ENCODE results near the gene NCEH1.

Gene NCEH1

DNA sequence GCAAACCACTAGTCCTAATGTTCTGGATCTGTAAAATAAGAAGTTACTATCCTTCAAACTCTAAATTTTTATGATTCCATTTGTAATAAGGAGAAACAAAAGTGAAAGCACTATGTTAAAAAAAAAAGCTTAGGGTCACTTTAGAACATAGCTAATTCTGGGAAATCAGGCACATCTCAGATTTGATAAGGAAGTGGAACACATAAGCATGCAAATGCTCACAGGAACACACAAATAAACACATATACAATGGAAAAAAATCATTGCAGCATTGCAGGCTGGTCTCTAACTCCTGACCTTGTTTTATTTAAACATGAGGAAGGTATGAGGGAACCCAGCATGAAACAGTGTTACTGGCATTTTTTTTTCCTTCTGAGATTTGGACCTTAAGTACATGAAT is 124.4 kb downstream of the NCEH1 start:
- no peaks in the 10 kb centered on the region for H3K36me3 ChIP-seq (ENCODE audit: insufficient read depth, low read length)
- H3K9ac ChIP-seq (ENCODE audit: low read depth, low read length, poor library complexity, severe bottlenecking): no peak overlapping the region

GRCh38 chr3:172585954-172586353 is 124.9 kb downstream of the NCEH1 start:
- no peaks in the 10 kb centered on the region for H3K36me3 ChIP-seq (ENCODE audit: insufficient read depth, low read length)
- peaks cover 6% of the 10 kb centered on the region for H3K4me1 ChIP-seq (ENCODE audit: insufficient read depth, low read length, poor library complexity, severe bottlenecking)
- H3K9ac ChIP-seq (ENCODE audit: low read depth, low read length, poor library complexity, severe bottlenecking): no peak overlapping the region
- H3K27me3 ChIP-seq (ENCODE audit: insufficient read depth, low read length, poor library complexity, severe bottlenecking): no peaks in the 10 kb centered on the region
- peak overlapping the region; percentile 27 for H3K4me2 ChIP-seq (ENCODE audit: low read depth, low read length, poor library complexity, severe bottlenecking)
- H3K9me3 ChIP-seq (ENCODE audit: insufficient read depth, low read depth, low read length): peaks cover 5% of the 10 kb centered on the region; the same call in 1 of the 2 replicates
- no peaks in the 10 kb centered on the region for H3F3A ChIP-seq (ENCODE audit: low read depth)
- no peaks in the 10 kb centered on the region for H4K20me1 ChIP-seq (ENCODE audit: insufficient read depth, low read length, poor library complexity, severe bottlenecking)
- H3K4me3 ChIP-seq (ENCODE audit: low read length, poor library complexity, severe bottlenecking): no peak overlapping the region
- H2AFZ ChIP-seq (ENCODE audit: low read length): peak overlapping the region; percentile 71; the same call in 1 of the 2 replicates
- TF ChIP-seq, protein P1, sequence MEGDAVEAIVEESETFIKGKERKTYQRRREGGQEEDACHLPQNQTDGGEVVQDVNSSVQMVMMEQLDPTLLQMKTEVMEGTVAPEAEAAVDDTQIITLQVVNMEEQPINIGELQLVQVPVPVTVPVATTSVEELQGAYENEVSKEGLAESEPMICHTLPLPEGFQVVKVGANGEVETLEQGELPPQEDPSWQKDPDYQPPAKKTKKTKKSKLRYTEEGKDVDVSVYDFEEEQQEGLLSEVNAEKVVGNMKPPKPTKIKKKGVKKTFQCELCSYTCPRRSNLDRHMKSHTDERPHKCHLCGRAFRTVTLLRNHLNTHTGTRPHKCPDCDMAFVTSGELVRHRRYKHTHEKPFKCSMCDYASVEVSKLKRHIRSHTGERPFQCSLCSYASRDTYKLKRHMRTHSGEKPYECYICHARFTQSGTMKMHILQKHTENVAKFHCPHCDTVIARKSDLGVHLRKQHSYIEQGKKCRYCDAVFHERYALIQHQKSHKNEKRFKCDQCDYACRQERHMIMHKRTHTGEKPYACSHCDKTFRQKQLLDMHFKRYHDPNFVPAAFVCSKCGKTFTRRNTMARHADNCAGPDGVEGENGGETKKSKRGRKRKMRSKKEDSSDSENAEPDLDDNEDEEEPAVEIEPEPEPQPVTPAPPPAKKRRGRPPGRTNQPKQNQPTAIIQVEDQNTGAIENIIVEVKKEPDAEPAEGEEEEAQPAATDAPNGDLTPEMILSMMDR (conservative IDR thresholded peaks at IDR 0.05; ENCODE audit: low read length): no peak
- TF ChIP-seq EZH2phosphoT487 (IDR thresholded peaks at IDR 0.05; ENCODE audit: borderline replicate concordance): no peak
- no peaks in the 10 kb centered on the region for H3K79me2 ChIP-seq (ENCODE audit: insufficient read depth, low read length)
- H3K9me2 ChIP-seq (replicated peaks; ENCODE audit: low read depth, low read length): no peaks in the 10 kb centered on the region

More for the DNA sequence above, 124.4 kb downstream of the NCEH1 start:
- Histone ChIP-seq H3F3A (ENCODE audit: low read depth) (no peaks in the 10 kb centered on the region), H3K79me2 (ENCODE audit: insufficient read depth, low read length) (no peaks in the 10 kb centered on the region), H2AFZ (ENCODE audit: low read length) (peak overlapping the region; percentile 71), H3K4me2 (ENCODE audit: low read depth, low read length, poor library complexity, severe bottlenecking) (peak overlapping the region; percentile 27), H4K20me1 (ENCODE audit: insufficient read depth, low read length, poor library complexity, severe bottlenecking) (no peaks in the 10 kb centered on the region), H3K9me2 (replicated peaks; ENCODE audit: low read depth, low read length) (no peaks in the 10 kb centered on the region), H3K4me1 (ENCODE audit: insufficient read depth, low read length, poor library complexity, severe bottlenecking) (peaks cover 11% of the 10 kb centered on the region), H3K9me3 (ENCODE audit: insufficient read depth, low read depth, low read length) (peaks cover 5% of the 10 kb centered on the region; the same call in 1 of the 2 replicates), H3K4me3 (ENCODE audit: low read length, poor library complexity, severe bottlenecking) (no peak overlapping the region), H3K27me3 (ENCODE audit: insufficient read depth, low read length, poor library complexity, severe bottlenecking) (no peaks in the 10 kb centered on the region)
- no peak for TF ChIP-seq EZH2phosphoT487 (IDR thresholded peaks at IDR 0.05; ENCODE audit: borderline replicate concordance)
- TF ChIP-seq, protein P1 (conservative IDR thresholded peaks at IDR 0.05; ENCODE audit: low read length): no peak

- Histone ChIP-seq H3K9ac (ENCODE audit: low read depth, low read length, poor library complexity, severe bottlenecking) (no peak overlapping the region), H3K9me2 (replicated peaks; ENCODE audit: low read depth, low read length) (no peaks in the 10 kb centered on the region), H3K9me3 (ENCODE audit: insufficient read depth, low read depth, low read length) (no peaks in the 10 kb centered on the region), H3F3A (ENCODE audit: low read depth) (no peaks in the 10 kb centered on the region), H3K4me2 (ENCODE audit: low read depth, low read length, poor library complexity, severe bottlenecking) (no peak overlapping the region), H3K4me3 (ENCODE audit: low read length, poor library complexity, severe bottlenecking) (no peak overlapping the region), H3K79me2 (ENCODE audit: insufficient read depth, low read length) (no peaks in the 10 kb centered on the region), H3K4me1 (ENCODE audit: insufficient read depth, low read length, poor library complexity, severe bottlenecking) (peaks cover 20% of the 10 kb centered on the region), H4K20me1 (ENCODE audit: insufficient read depth, low read length, poor library complexity, severe bottlenecking) (no peaks in the 10 kb centered on the region), H3K27me3 (ENCODE audit: insufficient read depth, low read length, poor library complexity, severe bottlenecking) (no peaks in the 10 kb centered on the region), H2AFZ (ENCODE audit: low read length) (no peak overlapping the region), H3K36me3 (ENCODE audit: insufficient read depth, low read length) (no peaks in the 10 kb centered on the region)
- TF ChIP-seq, protein P1 (conservative IDR thresholded peaks at IDR 0.05; ENCODE audit: low read length): no peak
- TF ChIP-seq EZH2phosphoT487 (IDR thresholded peaks at IDR 0.05; ENCODE audit: borderline replicate concordance): no peak
Observed at GRCh38 chr3:172582712-172583111, 128.2 kb downstream of the NCEH1 start.
